ENCODE results near the gene FOXF1. TPM values are rescaled to one million over a fixed set of nuclear protein-coding genes. Genes with fewer than 3 reads are reported as not detected.

The FOXF1 gene
- total RNA-seq, 1 donor from 2014 or later = not detected

DNA sequence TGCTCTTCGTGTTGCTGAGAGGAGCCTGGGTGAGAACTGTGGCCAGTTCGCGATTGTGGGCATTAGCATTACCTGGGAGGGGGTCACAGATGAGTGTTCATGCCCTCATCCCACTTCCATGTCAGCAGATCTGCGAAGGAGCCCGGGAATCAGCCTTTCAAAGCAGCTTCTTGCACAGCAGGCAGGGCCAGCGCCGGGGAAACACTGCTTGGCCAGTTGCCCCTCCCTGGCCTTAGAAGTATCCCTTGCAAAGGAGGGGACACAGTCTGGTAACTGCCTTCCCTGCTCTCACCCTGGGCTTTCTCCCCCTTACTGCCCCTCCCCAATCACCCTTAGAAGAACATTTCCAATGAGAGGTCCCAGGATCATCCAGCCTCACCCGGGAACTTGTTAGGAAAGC, 42.8 kb upstream of the FOXF1 start:
- Histone ChIP-seq H3K9me3 (ENCODE audit: low read depth) (no peaks in the 10 kb centered on the region), H3K79me2 (ENCODE audit: low read depth) (no peaks in the 10 kb centered on the region), H3F3A (ENCODE audit: low read depth) (no peaks in the 10 kb centered on the region), H4K20me1 (ENCODE audit: low read depth) (no peaks in the 10 kb centered on the region), H3K4me3 (no peak overlapping the region), H3K27me3 (no peaks in the 10 kb centered on the region), H2AFZ (replicated peaks) (no peak overlapping the region), H3K36me3 (no peaks in the 10 kb centered on the region), H3K4me1 (no peaks in the 10 kb centered on the region), H3K27ac (no peak overlapping the region), H3K4me2 (no peak overlapping the region), H3K9ac (no peak overlapping the region)
- H3K4me3 Mint-ChIP-seq = no peak overlapping the region
- no peaks in the 10 kb centered on the region for H3K36me3 Mint-ChIP-seq
- no peaks in the 10 kb centered on the region for H3K4me1 Mint-ChIP-seq
- no peak overlapping the region for H3K27ac Mint-ChIP-seq
- TF ChIP-seq EZH2phosphoT487 (IDR thresholded peaks at IDR 0.05) = no peak
- peaks cover 10% of the 10 kb centered on the region for H3K9me3 Mint-ChIP-seq
- DNase-seq (ENCODE audit: low spot score) = no peak
- H3K27me3 Mint-ChIP-seq (ENCODE audit: insufficient read depth, low read depth) = peaks cover 7% of the 10 kb centered on the region

- no peaks in the 10 kb centered on the region for H3K36me3 Mint-ChIP-seq
- no peaks in the 10 kb centered on the region for H3F3A ChIP-seq (ENCODE audit: low read depth)
- no peaks in the 10 kb centered on the region for H3K4me1 Mint-ChIP-seq
- no peaks in the 10 kb centered on the region for H4K20me1 ChIP-seq (ENCODE audit: low read depth)
- no peaks in the 10 kb centered on the region for H3K4me1 ChIP-seq
- no peaks in the 10 kb centered on the region for H3K9me3 ChIP-seq (ENCODE audit: low read depth)
- no peak overlapping the region for H3K4me2 ChIP-seq
- TF ChIP-seq EZH2 (IDR thresholded peaks at IDR 0.05) (no peak), EZH2phosphoT487 (IDR thresholded peaks at IDR 0.05) (no peak)
- TF ChIP-seq, protein P1, sequence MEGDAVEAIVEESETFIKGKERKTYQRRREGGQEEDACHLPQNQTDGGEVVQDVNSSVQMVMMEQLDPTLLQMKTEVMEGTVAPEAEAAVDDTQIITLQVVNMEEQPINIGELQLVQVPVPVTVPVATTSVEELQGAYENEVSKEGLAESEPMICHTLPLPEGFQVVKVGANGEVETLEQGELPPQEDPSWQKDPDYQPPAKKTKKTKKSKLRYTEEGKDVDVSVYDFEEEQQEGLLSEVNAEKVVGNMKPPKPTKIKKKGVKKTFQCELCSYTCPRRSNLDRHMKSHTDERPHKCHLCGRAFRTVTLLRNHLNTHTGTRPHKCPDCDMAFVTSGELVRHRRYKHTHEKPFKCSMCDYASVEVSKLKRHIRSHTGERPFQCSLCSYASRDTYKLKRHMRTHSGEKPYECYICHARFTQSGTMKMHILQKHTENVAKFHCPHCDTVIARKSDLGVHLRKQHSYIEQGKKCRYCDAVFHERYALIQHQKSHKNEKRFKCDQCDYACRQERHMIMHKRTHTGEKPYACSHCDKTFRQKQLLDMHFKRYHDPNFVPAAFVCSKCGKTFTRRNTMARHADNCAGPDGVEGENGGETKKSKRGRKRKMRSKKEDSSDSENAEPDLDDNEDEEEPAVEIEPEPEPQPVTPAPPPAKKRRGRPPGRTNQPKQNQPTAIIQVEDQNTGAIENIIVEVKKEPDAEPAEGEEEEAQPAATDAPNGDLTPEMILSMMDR (IDR thresholded peaks at IDR 0.05) = no peak
- H3K27ac ChIP-seq = no peak overlapping the region
- no peaks in the 10 kb centered on the region for H3K9me3 Mint-ChIP-seq
- H3K79me2 ChIP-seq (ENCODE audit: low read depth) = no peaks in the 10 kb centered on the region
- peaks cover 14% of the 10 kb centered on the region for H3K27me3 Mint-ChIP-seq (ENCODE audit: insufficient read depth, low read depth)
- H3K4me3 ChIP-seq = no peak overlapping the region
- no peak overlapping the region for H2AFZ ChIP-seq (replicated peaks)
- H3K27ac Mint-ChIP-seq = no peak overlapping the region
- H3K9ac ChIP-seq = no peak overlapping the region
- no peak for DNase-seq (ENCODE audit: low spot score)
- no peak overlapping the region for H3K4me3 Mint-ChIP-seq
- H3K27me3 ChIP-seq = peaks cover 14% of the 10 kb centered on the region
- no peaks in the 10 kb centered on the region for H3K36me3 ChIP-seq
These were observed 39.4 kb upstream of the FOXF1 start for GRCh38 chr16:86470964-86471363.

GRCh38 chr16:86471896-86472295, 38.4 kb upstream of the FOXF1 start:
- H3K9me3 Mint-ChIP-seq = no peaks in the 10 kb centered on the region
- peaks cover 24% of the 10 kb centered on the region for H3K27me3 ChIP-seq
- no peak overlapping the region for H3K27ac Mint-ChIP-seq
- no peaks in the 10 kb centered on the region for H3K4me1 Mint-ChIP-seq
- H3K27ac ChIP-seq = no peak overlapping the region
- H2AFZ ChIP-seq (replicated peaks) = no peak overlapping the region
- H4K20me1 ChIP-seq (ENCODE audit: low read depth) = no peaks in the 10 kb centered on the region
- no peaks in the 10 kb centered on the region for H3K9me3 ChIP-seq (ENCODE audit: low read depth)
- H3K36me3 ChIP-seq = no peaks in the 10 kb centered on the region
- no peak for DNase-seq (ENCODE audit: low spot score)
- no peak overlapping the region for H3K4me2 ChIP-seq
- no peak overlapping the region for H3K4me3 ChIP-seq
- H3K36me3 Mint-ChIP-seq = no peaks in the 10 kb centered on the region
- H3F3A ChIP-seq (ENCODE audit: low read depth) = no peaks in the 10 kb centered on the region
- TF ChIP-seq EZH2 (IDR thresholded peaks at IDR 0.05) (no peak), EZH2phosphoT487 (IDR thresholded peaks at IDR 0.05) (no peak)
- TF ChIP-seq, protein P1 (IDR thresholded peaks at IDR 0.05) = no peak
- no peak overlapping the region for H3K9ac ChIP-seq
- no peaks in the 10 kb centered on the region for H3K79me2 ChIP-seq (ENCODE audit: low read depth)
- no peak overlapping the region for H3K4me3 Mint-ChIP-seq
- H3K4me1 ChIP-seq = no peaks in the 10 kb centered on the region
- H3K27me3 Mint-ChIP-seq (ENCODE audit: insufficient read depth, low read depth) = peaks cover 14% of the 10 kb centered on the region

GRCh38 chr16:86472366-86472765, 38.0 kb upstream of the FOXF1 start:
- H3K4me1 ChIP-seq = no peaks in the 10 kb centered on the region

More at GRCh38 chr16:86472366-86472765, 38.0 kb upstream of the FOXF1 start:
- Histone ChIP-seq H3K9me3 (ENCODE audit: low read depth) (no peaks in the 10 kb centered on the region), H4K20me1 (ENCODE audit: low read depth) (no peaks in the 10 kb centered on the region), H3K9ac (no peak overlapping the region), H3K36me3 (no peaks in the 10 kb centered on the region), H2AFZ (replicated peaks) (no peak overlapping the region), H3K4me2 (no peak overlapping the region), H3K79me2 (ENCODE audit: low read depth) (no peaks in the 10 kb centered on the region), H3K27ac (no peak overlapping the region), H3K4me3 (no peak overlapping the region), H3F3A (ENCODE audit: low read depth) (no peaks in the 10 kb centered on the region), H3K27me3 (peaks cover 28% of the 10 kb centered on the region)
- H3K4me1 Mint-ChIP-seq = no peaks in the 10 kb centered on the region
- no peak overlapping the region for H3K27ac Mint-ChIP-seq
- peaks cover 14% of the 10 kb centered on the region for H3K27me3 Mint-ChIP-seq (ENCODE audit: insufficient read depth, low read depth)
- no peaks in the 10 kb centered on the region for H3K36me3 Mint-ChIP-seq
- no peaks in the 10 kb centered on the region for H3K9me3 Mint-ChIP-seq
- TF ChIP-seq, protein P1 (IDR thresholded peaks at IDR 0.05) = no peak
- TF ChIP-seq EZH2phosphoT487 (IDR thresholded peaks at IDR 0.05) = no peak
- TF ChIP-seq EZH2 (IDR thresholded peaks at IDR 0.05) = no peak
- no peak overlapping the region for H3K4me3 Mint-ChIP-seq
- no peak for DNase-seq (ENCODE audit: low spot score)

Data from neural progenitor cell (in vitro differentiated cells).